H9 (cell line): ENCODE measurements around the gene CORO1C. TPM values are rescaled to one million over a fixed set of nuclear protein-coding genes. Genes with fewer than 3 reads are reported as not detected.

Experiments
- DNase-seq: peaks from one replicate; pipeline ENCODE4 v3.0.0-alpha.2; 2017
- H2AFZ ChIP-seq: one replicate; pipeline ENCODE4 v1.6.1; 2013; ENCODE audit warnings: mild to moderate bottlenecking, low read length, control low read depth, moderate library complexity
- H2AK5ac ChIP-seq: 2 replicates; pipeline ENCODE4 v1.6.1; 2013; ENCODE audit warnings: low read length, control low read depth, mixed read lengths; ENCODE audit not compliant: insufficient read length
- H2BK120ac ChIP-seq: one replicate; pipeline ENCODE4 v1.6.1; 2013; ENCODE audit warnings: low read depth, mild to moderate bottlenecking, low read length, control low read depth, inconsistent platforms; ENCODE audit not compliant: poor library complexity, severe bottlenecking
- H2BK12ac ChIP-seq: 2 replicates; pipeline ENCODE4 v1.6.1; 2013; ENCODE audit warnings: low read length, control low read depth, mixed read lengths, low read depth; ENCODE audit not compliant: insufficient read length
- H2BK15ac ChIP-seq: 2 replicates; pipeline ENCODE4 v1.6.1; 2013; ENCODE audit warnings: low read depth, low read length, control low read depth
- H2BK20ac ChIP-seq: one replicate; pipeline ENCODE4 v1.6.1; 2013; ENCODE audit warnings: low read depth, mild to moderate bottlenecking, low read length, control low read depth, inconsistent platforms; ENCODE audit not compliant: poor library complexity, severe bottlenecking
- H2BK5ac ChIP-seq: 2 replicates; pipeline ENCODE4 v1.6.1; 2013; ENCODE audit warnings: low read length, control low read depth, mixed read lengths; ENCODE audit not compliant: insufficient read length
- H3K14ac ChIP-seq: 2 replicates; pipeline ENCODE4 v1.6.1; 2013; ENCODE audit warnings: low read length, control low read depth; ENCODE audit not compliant: insufficient read depth
- H3K18ac ChIP-seq: 2 replicates; pipeline ENCODE4 v1.6.1; 2013; ENCODE audit warnings: low read depth, mild to moderate bottlenecking, mixed read lengths, low read length, control low read depth; ENCODE audit not compliant: insufficient read length
- H3K23ac ChIP-seq: 2 replicates; pipeline ENCODE4 v1.6.1; 2013; ENCODE audit warnings: low read length, control low read depth, mixed read lengths, low read depth; ENCODE audit not compliant: insufficient read length
- H3K23me2 ChIP-seq: 2 replicates; pipeline ENCODE4 v1.6.1; 2013; ENCODE audit warnings: low read depth, mild to moderate bottlenecking, mixed read lengths, low read length, control low read depth; ENCODE audit not compliant: insufficient read length, poor library complexity, severe bottlenecking
- H3K27ac ChIP-seq: 2 replicates; pipeline ENCODE4 v1.5.1; 2013; ENCODE audit warnings: low read length, control low read depth, mixed read lengths, low read depth; ENCODE audit not compliant: insufficient read length
- H3K27me3 ChIP-seq: 2 replicates; pipeline ENCODE4 v1.6.1; 2013; ENCODE audit warnings: low read length, control low read depth, inconsistent platforms; ENCODE audit not compliant: insufficient read depth
- H3K4ac ChIP-seq: 2 replicates; pipeline ENCODE4 v1.6.1; 2013; ENCODE audit warnings: low read depth, mild to moderate bottlenecking, control low read depth, inconsistent platforms, low read length, moderate library complexity
- H3K4me1 ChIP-seq: 2 replicates; pipeline ENCODE4 v1.6.1; 2013; ENCODE audit warnings: low read length, control low read depth, inconsistent platforms; ENCODE audit not compliant: insufficient read depth
- H3K4me2 ChIP-seq: 2 replicates; pipeline ENCODE4 v1.6.1; 2013; ENCODE audit warnings: low read length, control low read depth, mixed read lengths; ENCODE audit not compliant: insufficient read length, insufficient read depth
- H3K56ac ChIP-seq: 2 replicates; pipeline ENCODE4 v1.6.1; 2013; ENCODE audit warnings: low read depth, mild to moderate bottlenecking, mixed read lengths, low read length, control low read depth; ENCODE audit not compliant: insufficient read length
- H3K79me1 ChIP-seq: 2 replicates; pipeline ENCODE4 v1.6.1; 2013; ENCODE audit warnings: low read depth, mild to moderate bottlenecking, moderate library complexity, low read length, control low read depth, inconsistent platforms; ENCODE audit not compliant: insufficient read depth, poor library complexity, severe bottlenecking
- H3K79me2 ChIP-seq: 2 replicates; pipeline ENCODE4 v1.6.1; 2013; ENCODE audit warnings: low read length, control low read depth, inconsistent platforms; ENCODE audit not compliant: insufficient read depth
- H3K9ac ChIP-seq: 2 replicates; pipeline ENCODE4 v1.6.1; 2013; ENCODE audit warnings: low read length, control low read depth, mixed read lengths; ENCODE audit not compliant: insufficient read length; ENCODE audit errors: extremely low read depth
- H3K9me3 ChIP-seq: one replicate; pipeline ENCODE4 v1.6.1; 2013; ENCODE audit warnings: low read depth, low read length, inconsistent platforms; ENCODE audit not compliant: control insufficient read depth
- H3T11ph ChIP-seq: one replicate; pipeline ENCODE4 v1.6.1; 2013; ENCODE audit warnings: mild to moderate bottlenecking, low read length, control low read depth, inconsistent platforms
- H4K20me1 ChIP-seq: one replicate; pipeline ENCODE4 v1.6.1; 2013; ENCODE audit not compliant: control insufficient read depth, insufficient read length, insufficient read depth
- H4K5ac ChIP-seq: 2 replicates; pipeline ENCODE4 v1.6.1; 2013; ENCODE audit warnings: low read depth, mild to moderate bottlenecking, mixed read lengths, low read length, control low read depth; ENCODE audit not compliant: insufficient read length
- H4K8ac ChIP-seq: replicated peaks from 2 replicates; pipeline ENCODE4 v1.6.1; 2013; ENCODE audit warnings: low read length, control low read depth, mixed read lengths, low read depth; ENCODE audit not compliant: insufficient read length
- H4K91ac ChIP-seq: 2 replicates; pipeline ENCODE4 v1.6.1; 2013; ENCODE audit warnings: low read depth, mild to moderate bottlenecking, moderate library complexity, mixed read lengths, low read length, control low read depth; ENCODE audit not compliant: insufficient read length
- H3K27ac Mint-ChIP-seq, 3 experiments: 2 replicates in 2 of 3; 3 replicates in 1 of 3; pipeline ENCODE4 v1.8.0; 2020 to 2021; ENCODE audit warnings: mixed read lengths in 3 of 3, mild to moderate bottlenecking in 1 of 3, moderate library complexity in 1 of 3
- H3K27me3 Mint-ChIP-seq: 2 replicates; pipeline ENCODE4 v1.8.0; 2021; ENCODE audit warnings: low read depth, mild to moderate bottlenecking, moderate library complexity, mixed read lengths
- H3K36me3 Mint-ChIP-seq, 3 experiments: 2 replicates in 2 of 3; 3 replicates in 1 of 3; pipeline ENCODE4 v1.8.0; 2020 to 2021; ENCODE audit warnings: low read depth in 3 of 3, mixed read lengths in 3 of 3; ENCODE audit not compliant: insufficient read depth in 1 of 3
- H3K4me1 Mint-ChIP-seq, 2 experiments: 2 replicates each; pipeline ENCODE4 v1.8.0; 2020; ENCODE audit warnings: mixed read lengths in 2 of 2
- H3K4me3 Mint-ChIP-seq, 2 experiments: 2 replicates in 1 of 2; 3 replicates in 1 of 2; pipeline ENCODE4 v1.8.0; 2020 to 2021; ENCODE audit warnings: mild to moderate bottlenecking in 2 of 2, mixed read lengths in 2 of 2, moderate library complexity in 1 of 2
- H3K9me3 Mint-ChIP-seq, 2 experiments: 2 replicates in 1 of 2; 3 replicates in 1 of 2; pipeline ENCODE4 v1.8.0; 2020; ENCODE audit warnings: mild to moderate bottlenecking in 2 of 2, mixed read lengths in 2 of 2, moderate library complexity in 1 of 2
- WGBS: extraction: QIAGEN DNeasy Blood & Tissue Kit; methylation state at CpG from one replicate; pipeline ENCODE4 v1.1.7; 2013; ENCODE audit warnings: missing lambda C conversion rate, low lambda C conversion rate, mixed read lengths; ENCODE audit not compliant: insufficient read length; ENCODE audit errors: extremely low coverage; 5-methylcytosine and 5-hydroxymethylcytosine counted together
- total RNA-seq: library from RNA; stranded (reverse); gene quantifications from 2 replicates; pipeline ENCODE4 v1.2.1, GENCODE V29; 2021
- TF ChIP-seq, protein P1 (sequence below): fragments of 200-600 bp; sonication (generic); conservative IDR thresholded peaks from 3 replicates; pipeline ENCODE4 v1.8.0; 2021; ENCODE audit warnings: antibody characterized with exemption, mild to moderate bottlenecking

Gene CORO1C
- total RNA-seq, 1 experiment from 2014 or later, result 154 TPM

GRCh38 chr12:108689314-108690190, 41.8 kb downstream of the CORO1C start:
- no peak overlapping the region for H2AFZ ChIP-seq
- peaks cover 4% of the 10 kb centered on the region; the same call in 1 of the 2 replicates for H3K79me2 ChIP-seq
- Mint-ChIP-seq H3K27ac (peak overlapping the region; percentile 65 to 95 (median 94)), H3K4me3 (no peak overlapping the region), H3K36me3 (peaks cover 2 to 5% (median 3%) of the 10 kb centered on the region in 3 experiments; a peak in 5 of 7 replicates), H3K9me3 (no peaks in the 10 kb centered on the region), H3K4me1 (peaks cover 55 to 60% of the 10 kb centered on the region in 2 experiments), H3K27me3 (no peaks in the 10 kb centered on the region)
- no peak for DNase-seq
- H2BK12ac ChIP-seq, result peak overlapping the region; percentile 6
- H4K8ac ChIP-seq, result no peak overlapping the region
- TF ChIP-seq, protein P1, sequence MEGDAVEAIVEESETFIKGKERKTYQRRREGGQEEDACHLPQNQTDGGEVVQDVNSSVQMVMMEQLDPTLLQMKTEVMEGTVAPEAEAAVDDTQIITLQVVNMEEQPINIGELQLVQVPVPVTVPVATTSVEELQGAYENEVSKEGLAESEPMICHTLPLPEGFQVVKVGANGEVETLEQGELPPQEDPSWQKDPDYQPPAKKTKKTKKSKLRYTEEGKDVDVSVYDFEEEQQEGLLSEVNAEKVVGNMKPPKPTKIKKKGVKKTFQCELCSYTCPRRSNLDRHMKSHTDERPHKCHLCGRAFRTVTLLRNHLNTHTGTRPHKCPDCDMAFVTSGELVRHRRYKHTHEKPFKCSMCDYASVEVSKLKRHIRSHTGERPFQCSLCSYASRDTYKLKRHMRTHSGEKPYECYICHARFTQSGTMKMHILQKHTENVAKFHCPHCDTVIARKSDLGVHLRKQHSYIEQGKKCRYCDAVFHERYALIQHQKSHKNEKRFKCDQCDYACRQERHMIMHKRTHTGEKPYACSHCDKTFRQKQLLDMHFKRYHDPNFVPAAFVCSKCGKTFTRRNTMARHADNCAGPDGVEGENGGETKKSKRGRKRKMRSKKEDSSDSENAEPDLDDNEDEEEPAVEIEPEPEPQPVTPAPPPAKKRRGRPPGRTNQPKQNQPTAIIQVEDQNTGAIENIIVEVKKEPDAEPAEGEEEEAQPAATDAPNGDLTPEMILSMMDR, result no peak
- peak overlapping the region; percentile 56 for H3T11ph ChIP-seq
- no peak overlapping the region for H2AK5ac ChIP-seq
- H2BK20ac ChIP-seq, result no peak overlapping the region
- no peak overlapping the region for H2BK15ac ChIP-seq
- H4K91ac ChIP-seq, result no peak overlapping the region
- H3K9me3 ChIP-seq, result no peaks in the 10 kb centered on the region
- H3K79me1 ChIP-seq, result peaks cover 3% of the 10 kb centered on the region
- H2BK5ac ChIP-seq, result no peak overlapping the region
- H2BK120ac ChIP-seq, result no peak overlapping the region
- no peak overlapping the region for H3K56ac ChIP-seq
- no CpG with 5 or more reads among the region's 7 CpGs for WGBS
- no peak overlapping the region; the same call in 1 of the 2 replicates for H3K4ac ChIP-seq
- peak overlapping the region; percentile 50 for H3K18ac ChIP-seq
- H3K27me3 ChIP-seq, result no peaks in the 10 kb centered on the region
- no peak overlapping the region for H4K5ac ChIP-seq
- no peak overlapping the region for H3K9ac ChIP-seq
- no peaks in the 10 kb centered on the region for H3K23me2 ChIP-seq
- H3K23ac ChIP-seq, result no peak overlapping the region
- H3K4me2 ChIP-seq, result no peak overlapping the region
- peaks cover 3% of the 10 kb centered on the region for H4K20me1 ChIP-seq
- peak overlapping the region; percentile 27 for H3K27ac ChIP-seq
- peak overlapping the region; percentile 62 for H3K14ac ChIP-seq
- peaks cover 9% of the 10 kb centered on the region; the same call in 1 of the 2 replicates for H3K4me1 ChIP-seq
